HEK293 (cell line): Measurements from ENCODE around the gene ARID3A.

Experiments
- ATF2 ChIP-seq: fragments of 450-650 bp; formaldehyde crosslinking; IDR thresholded peaks from 2 replicates; pipeline ENCODE4 v1.5.1; 2016; ENCODE audit warnings: missing biosample characterization, missing genetic modification characterization, low read depth
- BCL11B ChIP-seq: fragments of 450-650 bp; formaldehyde crosslinking; IDR thresholded peaks from 2 replicates; pipeline ENCODE4 v1.5.1; 2016; ENCODE audit warnings: low read depth, missing biosample characterization, missing genetic modification characterization
- CTCF ChIP-seq: fragments of 450-650 bp; formaldehyde crosslinking; IDR thresholded peaks from 2 replicates; pipeline ENCODE4 v1.5.1; 2016; ENCODE audit warnings: missing biosample characterization, missing genetic modification characterization
- EGR2 ChIP-seq: fragments of 450-650 bp; formaldehyde crosslinking; IDR thresholded peaks from 2 replicates; pipeline ENCODE4 v1.5.1; 2016; ENCODE audit warnings: low read depth, missing biosample characterization, missing genetic modification characterization
- HOXA7 ChIP-seq: sonication (generic); formaldehyde crosslinking; IDR thresholded peaks from 2 replicates; pipeline ENCODE4 v1.8.1; 2022; ENCODE audit warnings: missing genetic modification reagents, borderline replicate concordance
- MZF1 ChIP-seq: fragments of 450-650 bp; formaldehyde crosslinking; IDR thresholded peaks from 2 replicates; pipeline ENCODE4 v1.5.1; 2017; ENCODE audit warnings: missing biosample characterization, missing genetic modification characterization, borderline replicate concordance
- ZBTB7A ChIP-seq: fragments of 450-650 bp; formaldehyde crosslinking; IDR thresholded peaks from 2 replicates; pipeline ENCODE4 v1.5.1; 2016; ENCODE audit warnings: low read depth, missing biosample characterization, missing genetic modification characterization
- ZEB2 ChIP-seq: fragments of 450-650 bp; formaldehyde crosslinking; IDR thresholded peaks from 2 replicates; pipeline ENCODE4 v1.5.1; 2016; ENCODE audit warnings: missing biosample characterization, missing genetic modification characterization
- ZFP37 ChIP-seq: fragments of 450-650 bp; formaldehyde crosslinking; IDR thresholded peaks from 2 replicates; pipeline ENCODE4 v1.5.1; 2016; ENCODE audit warnings: missing biosample characterization, missing genetic modification characterization
- ZFP41 ChIP-seq: fragments of 450-650 bp; formaldehyde crosslinking; IDR thresholded peaks from 2 replicates; pipeline ENCODE4 v1.5.1; 2016; ENCODE audit warnings: missing biosample characterization, missing genetic modification characterization, borderline replicate concordance
- ZNF114 ChIP-seq: fragments of 450-650 bp; formaldehyde crosslinking; IDR thresholded peaks from 2 replicates; pipeline ENCODE4 v1.5.0; 2017; ENCODE audit warnings: missing biosample characterization, missing genetic modification characterization
- ZNF274 ChIP-seq, 2 experiments: fragments of 200-500 bp in 1 of 2; fragments of 450-650 bp in 1 of 2; sonication (Bioruptor generic) in 1 of 2; formaldehyde crosslinking in 1 of 2; IDR thresholded peaks; 2 replicates each; pipeline versions ENCODE4 v1.5.1 to v1.6.1; 2014 to 2016; ENCODE audit warnings: borderline replicate concordance in 1 of 2, inconsistent platforms in 1 of 2, low read length in 1 of 2, missing biosample characterization in 1 of 2, missing genetic modification characterization in 1 of 2
- ZNF530 ChIP-seq: fragments of 450-650 bp; formaldehyde crosslinking; IDR thresholded peaks from 2 replicates; pipeline ENCODE4 v1.5.1; 2016; ENCODE audit warnings: low read depth, missing biosample characterization, missing genetic modification characterization
- TF ChIP-seq, protein P1 (sequence below): fragments of 450-650 bp; formaldehyde crosslinking; IDR thresholded peaks from 2 replicates; pipeline ENCODE4 v1.5.1; 2016; ENCODE audit warnings: missing biosample characterization, missing genetic modification characterization

DNA sequence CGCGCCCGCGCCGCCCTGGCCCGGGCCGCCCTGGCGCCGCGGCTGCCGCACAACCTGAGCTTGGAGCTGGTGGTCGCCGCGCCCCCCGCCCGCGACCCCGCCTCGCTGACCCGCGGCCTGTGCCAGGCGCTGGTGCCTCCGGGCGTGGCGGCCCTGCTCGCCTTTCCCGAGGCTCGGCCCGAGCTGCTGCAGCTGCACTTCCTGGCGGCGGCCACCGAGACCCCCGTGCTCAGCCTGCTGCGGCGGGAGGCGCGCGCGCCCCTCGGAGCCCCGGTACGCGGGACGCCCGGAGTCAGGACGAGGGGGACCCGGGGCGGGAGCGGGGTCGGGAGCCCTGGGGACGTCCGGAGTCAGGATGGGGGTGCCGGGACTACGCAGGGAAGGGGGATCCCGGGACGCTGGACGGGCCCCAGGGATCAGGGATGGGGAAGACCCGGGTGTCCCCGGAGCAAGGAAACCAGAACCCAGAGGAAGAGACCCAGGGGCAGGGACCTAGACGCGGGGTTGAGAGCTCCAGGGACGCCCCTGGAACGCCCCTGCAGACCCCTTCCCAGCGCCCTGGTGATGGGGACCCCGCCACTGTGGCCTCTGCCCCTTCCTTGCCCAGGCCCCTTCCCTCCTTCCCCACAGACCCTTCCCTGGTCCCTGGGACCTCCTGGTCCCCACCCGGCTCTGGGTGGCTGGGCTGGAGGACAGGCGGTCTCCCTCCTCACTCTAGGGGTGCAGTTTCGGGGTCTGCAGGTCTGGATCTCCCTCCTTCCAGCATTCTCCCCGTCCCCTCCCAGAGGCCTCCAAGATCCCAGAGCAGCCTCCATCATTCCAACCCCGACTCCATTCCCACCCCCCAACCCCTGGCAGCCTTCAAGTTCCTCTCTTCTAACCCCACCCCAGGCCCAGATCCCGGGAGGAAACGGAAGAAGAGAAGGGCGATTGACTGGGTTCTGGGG is 75.0 kb downstream of the ARID3A start:
- no peak for TF ChIP-seq ZNF530 (tag by site-specific recombination)
- TF ChIP-seq ZNF114 (tag by site-specific recombination), result no peak
- no peak for TF ChIP-seq CTCF (tag by site-specific recombination)
- TF ChIP-seq, protein P1, sequence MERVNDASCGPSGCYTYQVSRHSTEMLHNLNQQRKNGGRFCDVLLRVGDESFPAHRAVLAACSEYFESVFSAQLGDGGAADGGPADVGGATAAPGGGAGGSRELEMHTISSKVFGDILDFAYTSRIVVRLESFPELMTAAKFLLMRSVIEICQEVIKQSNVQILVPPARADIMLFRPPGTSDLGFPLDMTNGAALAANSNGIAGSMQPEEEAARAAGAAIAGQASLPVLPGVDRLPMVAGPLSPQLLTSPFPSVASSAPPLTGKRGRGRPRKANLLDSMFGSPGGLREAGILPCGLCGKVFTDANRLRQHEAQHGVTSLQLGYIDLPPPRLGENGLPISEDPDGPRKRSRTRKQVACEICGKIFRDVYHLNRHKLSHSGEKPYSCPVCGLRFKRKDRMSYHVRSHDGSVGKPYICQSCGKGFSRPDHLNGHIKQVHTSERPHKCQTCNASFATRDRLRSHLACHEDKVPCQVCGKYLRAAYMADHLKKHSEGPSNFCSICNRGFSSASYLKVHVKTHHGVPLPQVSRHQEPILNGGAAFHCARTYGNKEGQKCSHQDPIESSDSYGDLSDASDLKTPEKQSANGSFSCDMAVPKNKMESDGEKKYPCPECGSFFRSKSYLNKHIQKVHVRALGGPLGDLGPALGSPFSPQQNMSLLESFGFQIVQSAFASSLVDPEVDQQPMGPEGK (tag by site-specific recombination), result no peak
- TF ChIP-seq MZF1 (tag by site-specific recombination), result no peak
- TF ChIP-seq ZNF274 (IDR thresholded peaks at IDR 0.05; ENCODE audit: low read length), result no peak
- no peak for TF ChIP-seq ZNF274 (tag by site-specific recombination; IDR thresholded peaks at IDR 0.05; ENCODE audit: borderline replicate concordance)
- TF ChIP-seq ZFP37 (tag by site-specific recombination), result no peak
- TF ChIP-seq EGR2 (tag by site-specific recombination), result no peak
- no peak for TF ChIP-seq ZBTB7A (tag by site-specific recombination)
- no peak for TF ChIP-seq HOXA7 (CRISPR knock-in tag)
- TF ChIP-seq BCL11B (tag by site-specific recombination), result no peak
- no peak for TF ChIP-seq ATF2 (tag by site-specific recombination)
- TF ChIP-seq ZFP41 (tag by site-specific recombination), result no peak
- TF ChIP-seq ZEB2 (tag by site-specific recombination), result no peak
